MCF 10A (cell line): Measurements from ENCODE around the gene APIP. TPM values are rescaled to one million over a fixed set of nuclear protein-coding genes. Genes with fewer than 3 reads are reported as not detected.

Source experiments
- BruUV-seq: library from RNA; stranded (reverse); fragments of 400-500 nt; replicated peaks from 2 replicates; lab custom pipeline; 2021; lab: Mats Ljungman, UMichigan
- CTCF ChIA-PET: fragments of 300-600 bp; sonication (Branson Sonifier 250); formaldehyde crosslinking; extraction: SDS; loops from one replicate; lab custom pipeline; 2021; ENCODE audit warnings: antibody characterized with exemption, inconsistent platforms; lab: Yijun Ruan, JAX
- POLR2A ChIA-PET: fragments of 300-600, 350-650 bp; sonication (Branson Sonifier 250); formaldehyde crosslinking; extraction: SDS; loops from one replicate; lab custom pipeline; 2020; ENCODE audit warnings: antibody characterized with exemption, inconsistent platforms; lab: Yijun Ruan, JAX
- DNase-seq: peaks from one replicate; pipeline ENCODE4 v3.0.0-alpha.2; 2018; ENCODE audit not compliant: unreplicated experiment
- H3K27ac Mint-ChIP-seq: one replicate; pipeline ENCODE4 v1.8.0; 2022; ENCODE audit warnings: mild to moderate bottlenecking, low read depth, mixed read lengths; ENCODE audit not compliant: unreplicated experiment
- H3K27me3 Mint-ChIP-seq: one replicate; pipeline ENCODE4 v1.8.0; 2022; ENCODE audit warnings: mixed read lengths; ENCODE audit not compliant: insufficient read depth, unreplicated experiment
- H3K36me3 Mint-ChIP-seq: one replicate; pipeline ENCODE4 v1.8.0; 2022; ENCODE audit warnings: mild to moderate bottlenecking, moderate library complexity, mixed read lengths; ENCODE audit not compliant: insufficient read depth, unreplicated experiment
- H3K4me1 Mint-ChIP-seq: one replicate; pipeline ENCODE4 v1.8.0; 2022; ENCODE audit warnings: mixed read lengths; ENCODE audit not compliant: insufficient read depth, unreplicated experiment
- H3K4me3 Mint-ChIP-seq: one replicate; pipeline ENCODE4 v1.8.0; 2022; ENCODE audit warnings: mild to moderate bottlenecking, moderate library complexity, mixed read lengths; ENCODE audit not compliant: unreplicated experiment
- H3K9me3 Mint-ChIP-seq: one replicate; pipeline ENCODE4 v1.8.0; 2022; ENCODE audit warnings: mixed read lengths; ENCODE audit not compliant: unreplicated experiment
- intact Hi-C: fragments of 100-400 bp; cut with micrococcal nuclease; formaldehyde crosslinking; loops from 2 replicates; pipeline ENCODE4 v1.14.1; 2022
- total RNA-seq: library from RNA; stranded (reverse); gene quantifications from 2 replicates; pipeline ENCODE4 v1.2.3, GENCODE V29; 2022
- TF ChIP-seq, protein P1 (sequence below): fragments of 200-600 bp; IDR thresholded peaks from one replicate; pipeline ENCODE4 v1.8.0; 2022; ENCODE audit warnings: antibody characterized with exemption, mild to moderate bottlenecking; ENCODE audit not compliant: unreplicated experiment

The APIP gene
- total RNA-seq, 1 experiment from 2014 or later: 36.9 TPM

DNA sequence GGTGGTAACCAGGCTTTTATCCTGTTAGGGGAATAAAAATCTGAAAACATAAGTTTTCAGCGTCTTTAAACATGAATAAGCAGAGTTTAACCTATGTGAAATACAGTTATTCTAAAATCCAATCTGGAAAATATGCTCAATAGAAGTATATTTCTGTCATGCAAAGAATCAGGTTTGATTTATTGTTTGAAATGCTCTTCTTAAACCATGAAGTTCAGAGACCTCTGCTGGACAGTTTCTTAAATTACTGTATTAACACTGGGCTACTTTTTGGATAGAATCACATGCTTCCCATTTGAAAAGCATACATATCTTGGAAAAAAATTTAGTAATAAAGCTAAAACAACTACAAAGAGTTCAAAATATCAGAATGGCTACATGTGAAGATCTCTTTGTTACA is 25.4 kb downstream of the APIP start:
- DNase-seq: peak; percentile 64
- Mint-ChIP-seq H3K27ac (no peak overlapping the region), H3K4me3 (no peak overlapping the region), H3K27me3 (no peaks in the 10 kb centered on the region), H3K4me1 (peaks cover 12% of the 10 kb centered on the region), H3K9me3 (no peaks in the 10 kb centered on the region), H3K36me3 (peaks cover 15% of the 10 kb centered on the region)
- BruUV-seq: no TSS peak
- ChIA-PET CTCF (interaction anchor here (0.6 to 3.0 kb wide), 34 partner anchors 12 to 889 kb away, joined by 3 to 72 read pairs (median 4); partner anchors contain the start of gene ELF5), POLR2A (interaction anchor here (0.8 to 3.9 kb wide), 4 partner anchors 237 to 378 kb away, joined by 3 to 24 read pairs (median 8); no protein-coding TSS in a partner anchor)
- TF ChIP-seq, protein P1, sequence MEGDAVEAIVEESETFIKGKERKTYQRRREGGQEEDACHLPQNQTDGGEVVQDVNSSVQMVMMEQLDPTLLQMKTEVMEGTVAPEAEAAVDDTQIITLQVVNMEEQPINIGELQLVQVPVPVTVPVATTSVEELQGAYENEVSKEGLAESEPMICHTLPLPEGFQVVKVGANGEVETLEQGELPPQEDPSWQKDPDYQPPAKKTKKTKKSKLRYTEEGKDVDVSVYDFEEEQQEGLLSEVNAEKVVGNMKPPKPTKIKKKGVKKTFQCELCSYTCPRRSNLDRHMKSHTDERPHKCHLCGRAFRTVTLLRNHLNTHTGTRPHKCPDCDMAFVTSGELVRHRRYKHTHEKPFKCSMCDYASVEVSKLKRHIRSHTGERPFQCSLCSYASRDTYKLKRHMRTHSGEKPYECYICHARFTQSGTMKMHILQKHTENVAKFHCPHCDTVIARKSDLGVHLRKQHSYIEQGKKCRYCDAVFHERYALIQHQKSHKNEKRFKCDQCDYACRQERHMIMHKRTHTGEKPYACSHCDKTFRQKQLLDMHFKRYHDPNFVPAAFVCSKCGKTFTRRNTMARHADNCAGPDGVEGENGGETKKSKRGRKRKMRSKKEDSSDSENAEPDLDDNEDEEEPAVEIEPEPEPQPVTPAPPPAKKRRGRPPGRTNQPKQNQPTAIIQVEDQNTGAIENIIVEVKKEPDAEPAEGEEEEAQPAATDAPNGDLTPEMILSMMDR: peak; percentile 46
- intact Hi-C loops: loop anchor here (1.0 kb wide), 3 partner anchors 237 to 377 kb away; no protein-coding TSS in a partner anchor

DNA sequence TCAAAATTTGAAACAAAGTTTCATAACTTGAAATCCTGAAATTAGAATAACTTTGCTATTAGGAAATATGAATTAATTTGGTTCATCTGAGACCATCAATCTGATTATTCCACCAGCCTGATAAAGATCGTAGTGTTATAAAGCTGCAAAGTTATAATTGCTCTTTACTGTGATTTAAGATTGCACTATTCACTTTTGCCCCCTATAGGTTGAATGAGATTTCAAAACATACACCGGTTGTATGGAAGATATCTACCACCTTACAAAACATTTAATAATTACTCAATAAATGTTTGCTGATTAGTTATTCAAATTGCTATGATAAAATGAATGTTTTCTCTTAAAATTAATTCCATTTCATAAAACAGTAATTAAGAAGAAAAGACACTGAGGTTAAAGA is 26.1 kb downstream of the APIP start:
- H3K27me3 Mint-ChIP-seq: no peaks in the 10 kb centered on the region
- ChIA-PET CTCF (interaction anchor here (0.6 to 5.5 kb wide), 17 partner anchors 10 to 533 kb away, joined by 3 to 116 read pairs (median 6); partner anchors contain the start of genes ABTB2 and ELF5), POLR2A (interaction anchor here (1.0 to 3.9 kb wide), 4 partner anchors 236 to 304 kb away, joined by 3 to 24 read pairs (median 12); no protein-coding TSS in a partner anchor)
- H3K4me3 Mint-ChIP-seq: no peak overlapping the region
- H3K36me3 Mint-ChIP-seq: peaks cover 15% of the 10 kb centered on the region
- no TSS peak for BruUV-seq
- TF ChIP-seq, protein P1: no peak
- no peak overlapping the region for H3K27ac Mint-ChIP-seq
- intact Hi-C loops: loop anchor here (1.0 kb wide), 2 partner anchors 236 to 304 kb away; no protein-coding TSS in a partner anchor
- H3K9me3 Mint-ChIP-seq: no peaks in the 10 kb centered on the region
- H3K4me1 Mint-ChIP-seq: peaks cover 12% of the 10 kb centered on the region
- peak; percentile 27 for DNase-seq

DNA sequence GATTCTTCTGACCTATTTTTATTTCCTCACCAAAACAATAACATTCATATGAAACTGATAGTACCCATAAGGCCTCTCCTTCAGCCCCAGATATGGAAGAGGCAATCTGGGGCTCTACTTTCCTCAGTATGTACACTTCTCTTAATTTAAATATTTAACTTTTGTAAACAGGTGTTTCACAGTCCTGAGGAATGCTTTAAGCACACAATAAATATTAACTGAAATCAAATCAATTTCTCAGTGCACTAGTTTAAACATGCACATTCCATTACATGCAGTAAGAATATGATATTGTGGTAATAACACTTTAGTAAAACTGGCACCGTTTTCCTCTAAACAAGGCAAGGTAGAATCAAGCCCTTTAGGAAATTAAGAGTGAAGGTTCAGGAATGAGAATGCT is 28.9 kb downstream of the APIP start:
- TF ChIP-seq, protein P1: no peak
- ChIA-PET CTCF (interaction anchor here (2.3 to 5.5 kb wide), 2 partner anchors 301 to 375 kb away, joined by 12 to 116 read pairs; partner anchors contain the start of gene ELF5), POLR2A (interaction anchor here (1.0 to 1.4 kb wide), 5 partner anchors 9 to 505 kb away, joined by 3 to 4 read pairs (median 4); no protein-coding TSS in a partner anchor)
- H3K36me3 Mint-ChIP-seq: peaks cover 15% of the 10 kb centered on the region
- no peak for DNase-seq
- H3K4me1 Mint-ChIP-seq: peaks cover 12% of the 10 kb centered on the region
- no peak overlapping the region for H3K4me3 Mint-ChIP-seq
- no peaks in the 10 kb centered on the region for H3K9me3 Mint-ChIP-seq
- peak overlapping the region; percentile 52 for H3K27ac Mint-ChIP-seq
- H3K27me3 Mint-ChIP-seq: no peaks in the 10 kb centered on the region
- BruUV-seq: no TSS peak
- intact Hi-C loops: no loop called here

DNA sequence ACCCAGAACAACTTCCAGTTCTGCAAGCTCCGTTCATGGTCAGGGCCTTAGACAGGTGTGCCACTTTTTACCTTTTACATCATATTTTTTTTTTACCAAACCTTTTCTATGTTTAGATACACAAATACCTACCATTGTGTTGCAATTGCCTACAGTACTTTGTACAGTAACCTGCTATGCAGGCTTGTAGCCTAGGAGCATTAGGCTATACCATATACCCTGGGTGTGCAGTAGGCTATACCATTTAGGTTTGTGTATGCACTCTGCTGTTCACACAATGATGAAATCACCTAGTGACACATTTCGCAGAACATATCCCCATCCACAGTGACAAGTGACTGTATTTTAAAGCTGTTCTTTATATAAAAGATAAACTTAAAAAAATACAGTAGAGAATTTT is 29.6 kb downstream of the APIP start:
- no peak overlapping the region for H3K4me3 Mint-ChIP-seq
- peak overlapping the region; percentile 52 for H3K27ac Mint-ChIP-seq
- H3K27me3 Mint-ChIP-seq: no peaks in the 10 kb centered on the region
- TF ChIP-seq, protein P1: no peak
- POLR2A ChIA-PET: interaction anchor here (0.7 to 1.5 kb wide), 12 partner anchors 8 to 505 kb away, joined by 3 to 5 read pairs (median 4); no protein-coding TSS in a partner anchor
- CTCF ChIA-PET: interaction anchor here (0.6 to 5.5 kb wide), 7 partner anchors 12 to 374 kb away, joined by 3 to 116 read pairs (median 7); partner anchors contain the start of gene ELF5
- peaks cover 12% of the 10 kb centered on the region for H3K4me1 Mint-ChIP-seq
- no peaks in the 10 kb centered on the region for H3K9me3 Mint-ChIP-seq
- no peak for DNase-seq
- BruUV-seq: no TSS peak
- H3K36me3 Mint-ChIP-seq: peaks cover 21% of the 10 kb centered on the region
- intact Hi-C loops: no loop called here
